GM12872 (cell line): ENCODE data around the gene RCBTB2.

Source experiments
- CTCF ChIP-seq: IDR thresholded peaks from 3 replicates; pipeline ENCODE4 v1.5.1; 2011; ENCODE audit warnings: low read depth, mild to moderate bottlenecking, low read length, moderate library complexity; ENCODE audit not compliant: insufficient read depth

Gene RCBTB2

GRCh38 chr13:48478391-48478790, 54.5 kb downstream of the RCBTB2 start:
- TF ChIP-seq CTCF: no peak

- no peak for TF ChIP-seq CTCF
These were observed 55.6 kb downstream of the RCBTB2 start for GRCh38 chr13:48477191-48477855.

GRCh38 chr13:48476686-48477085, 56.2 kb downstream of the RCBTB2 start:
- TF ChIP-seq CTCF: no peak

- TF ChIP-seq CTCF: no peak
These were observed 56.7 kb downstream of the RCBTB2 start for GRCh38 chr13:48476215-48476614.

- 0 out of 3 replicates have a peak, but pooled peaks have one; percentile 8 for TF ChIP-seq CTCF
These were observed 57.6 kb downstream of the RCBTB2 start for GRCh38 chr13:48475230-48475629.

GRCh38 chr13:48457578-48458242, 75.2 kb downstream of the RCBTB2 start:
- no peak for TF ChIP-seq CTCF

- TF ChIP-seq CTCF: no peak
These were observed 76.3 kb downstream of the RCBTB2 start for GRCh38 chr13:48456546-48456945.
